Measurements from ENCODE around the gene B4GALT6. TPM values are rescaled to one million over a fixed set of nuclear protein-coding genes. Genes with fewer than 3 reads are reported as not detected.

Gene B4GALT6
- total and polyA plus RNA-seq, 2 donors: 3.2 to 7.5 TPM

DNA sequence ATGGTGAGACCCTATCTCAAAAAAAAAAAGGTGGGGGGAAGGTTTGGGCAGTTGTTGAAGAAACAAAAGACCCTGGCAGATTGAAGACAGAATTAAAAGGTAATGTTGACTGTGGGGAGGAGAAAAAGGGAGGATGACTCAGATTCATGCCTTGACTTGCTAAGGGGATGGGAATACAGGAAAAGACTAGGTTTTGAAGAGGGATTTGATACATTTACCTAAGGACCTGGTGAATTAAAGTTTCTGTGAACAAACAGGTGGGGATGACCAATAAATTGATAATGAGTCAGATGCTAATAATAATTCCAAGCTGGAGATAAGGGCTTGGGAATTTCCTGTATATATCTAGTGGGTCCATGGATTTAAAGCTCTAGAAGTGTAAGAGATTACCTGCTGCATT, 65.1 kb downstream of the B4GALT6 start:
- Histone ChIP-seq H3K27ac (ENCODE audit: low read depth) (no peak overlapping the region), H3K4me1 (ENCODE audit: insufficient read depth) (no peaks in the 10 kb centered on the region), H3K4me3 (ENCODE audit: low read depth, low read length) (no peak overlapping the region), H3K36me3 (ENCODE audit: insufficient read depth) (no peaks in the 10 kb centered on the region)
- DNase-seq (ENCODE audit: extremely low spot score): no peak

DNA sequence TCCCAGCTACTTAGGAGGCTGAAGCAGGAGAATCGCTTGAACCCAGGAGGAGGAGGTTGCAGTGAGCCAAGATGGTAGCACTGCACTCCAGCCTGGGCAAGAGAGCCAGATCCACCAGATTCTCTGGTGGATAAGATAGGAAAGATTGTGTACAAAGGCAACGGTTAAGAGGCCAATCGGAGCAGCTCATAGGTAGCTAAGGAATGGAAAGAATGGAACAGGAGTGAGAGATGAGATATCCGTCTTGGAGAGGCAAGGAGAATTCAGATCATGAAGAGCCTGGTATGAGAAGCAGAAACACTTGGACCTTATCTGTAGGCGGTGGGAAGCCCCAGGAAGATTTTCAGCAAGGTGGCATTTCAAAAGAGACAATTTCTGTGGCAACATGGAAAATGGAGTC, 65.6 kb downstream of the B4GALT6 start:
- WGBS: 92% methylated on average over 5 of the region's 5 CpGs
- Histone ChIP-seq H3K4me3 (ENCODE audit: low read depth, low read length) (no peak overlapping the region), H3K4me1 (ENCODE audit: insufficient read depth) (no peaks in the 10 kb centered on the region), H3K27ac (ENCODE audit: low read depth) (no peak overlapping the region), H3K36me3 (ENCODE audit: insufficient read depth) (no peaks in the 10 kb centered on the region)
- DNase-seq (ENCODE audit: extremely low spot score): no peak

DNA sequence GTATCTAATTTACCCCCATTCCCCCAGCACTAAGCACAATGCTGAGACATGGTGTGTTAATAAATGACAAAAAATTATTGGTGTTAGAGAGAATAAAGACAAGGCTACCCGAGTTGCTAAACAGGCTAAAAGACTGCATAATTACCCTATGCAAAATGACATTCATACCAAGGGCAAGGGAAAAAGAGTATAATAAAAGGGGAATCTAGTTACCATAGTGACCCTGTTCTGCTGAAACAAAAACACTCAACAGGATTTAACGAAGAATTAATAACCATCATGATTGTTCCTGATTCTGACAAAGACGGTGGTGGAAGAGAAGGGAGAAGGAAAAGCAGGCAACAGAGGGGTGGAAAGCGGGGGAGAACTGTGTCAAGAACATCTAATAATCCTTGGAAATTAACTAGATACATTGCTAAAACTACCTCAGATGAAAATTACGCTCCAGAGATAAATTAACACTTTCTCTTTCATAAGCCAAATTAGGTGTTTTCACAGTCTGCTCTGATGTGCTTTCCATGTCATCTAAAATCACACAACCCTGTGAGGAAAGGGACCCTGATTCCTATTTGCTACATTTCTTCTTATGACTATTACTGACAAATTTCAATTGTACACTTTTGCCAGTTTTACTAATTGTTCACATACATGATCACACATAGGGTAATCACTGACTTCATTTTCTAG, 67.2 kb downstream of the B4GALT6 start:
- WGBS: 59% methylated on average over 5 of the region's 5 CpGs
- no peak for DNase-seq (ENCODE audit: extremely low spot score)
- H3K4me1 ChIP-seq (ENCODE audit: insufficient read depth): no peaks in the 10 kb centered on the region
- no peak overlapping the region for H3K27ac ChIP-seq (ENCODE audit: low read depth)
- H3K36me3 ChIP-seq (ENCODE audit: insufficient read depth): no peaks in the 10 kb centered on the region
- no peak overlapping the region for H3K4me3 ChIP-seq (ENCODE audit: low read depth, low read length)

DNA sequence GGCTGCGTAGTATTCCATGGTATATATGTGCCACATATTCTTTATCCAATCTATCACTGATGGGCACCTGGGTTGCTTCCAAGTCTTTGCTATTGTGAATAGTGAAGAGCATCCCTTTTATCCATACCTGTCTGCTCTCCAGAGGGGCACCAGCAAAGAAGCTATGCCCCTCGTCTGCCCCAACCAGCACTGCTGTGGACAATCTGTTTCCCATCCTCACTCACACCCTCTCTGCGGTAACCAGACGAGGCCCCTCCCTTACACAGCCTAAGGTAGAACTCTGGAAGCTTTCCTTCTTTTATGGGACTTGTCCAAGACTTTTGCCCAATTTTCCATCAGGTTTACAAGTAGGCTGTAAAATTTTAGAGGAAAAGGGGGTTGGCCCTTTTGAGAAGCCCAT, 67.8 kb downstream of the B4GALT6 start:
- H3K4me1 ChIP-seq (ENCODE audit: insufficient read depth): no peaks in the 10 kb centered on the region
- no peaks in the 10 kb centered on the region for H3K36me3 ChIP-seq (ENCODE audit: insufficient read depth)
- no peak overlapping the region for H3K4me3 ChIP-seq (ENCODE audit: low read depth, low read length)
- no peak for DNase-seq (ENCODE audit: extremely low spot score)
- no peak overlapping the region for H3K27ac ChIP-seq (ENCODE audit: low read depth)
- WGBS: 79% methylated on average over 4 of the region's 4 CpGs

DNA sequence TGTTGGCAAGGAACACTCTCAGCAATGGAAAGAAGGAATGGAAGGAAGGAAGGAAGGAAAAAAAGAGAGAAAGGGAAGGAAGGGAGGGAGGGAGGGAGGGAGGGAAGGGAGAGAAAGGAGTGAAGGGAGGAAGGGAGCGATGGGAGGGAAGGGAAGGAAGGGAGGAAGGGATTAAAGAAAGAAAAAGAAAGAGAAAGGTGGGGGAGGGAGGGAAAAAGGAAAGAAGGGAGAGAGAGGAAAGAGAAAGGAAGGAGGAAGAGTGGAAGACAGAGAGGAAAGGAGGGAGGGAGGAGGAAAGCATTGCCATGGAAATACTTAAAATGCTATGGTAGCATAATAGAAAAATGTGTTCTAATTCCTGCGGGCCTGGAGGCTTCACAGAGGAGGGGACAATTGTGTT, 70.3 kb downstream of the B4GALT6 start:
- no peaks in the 10 kb centered on the region for H3K36me3 ChIP-seq (ENCODE audit: insufficient read depth)
- H3K4me1 ChIP-seq (ENCODE audit: insufficient read depth): no peaks in the 10 kb centered on the region
- no peak for DNase-seq (ENCODE audit: extremely low spot score)
- H3K4me3 ChIP-seq (ENCODE audit: low read depth, low read length): no peak overlapping the region
- WGBS: 74% methylated on average over 2 of the region's 2 CpGs
- no peak overlapping the region for H3K27ac ChIP-seq (ENCODE audit: low read depth)

DNA sequence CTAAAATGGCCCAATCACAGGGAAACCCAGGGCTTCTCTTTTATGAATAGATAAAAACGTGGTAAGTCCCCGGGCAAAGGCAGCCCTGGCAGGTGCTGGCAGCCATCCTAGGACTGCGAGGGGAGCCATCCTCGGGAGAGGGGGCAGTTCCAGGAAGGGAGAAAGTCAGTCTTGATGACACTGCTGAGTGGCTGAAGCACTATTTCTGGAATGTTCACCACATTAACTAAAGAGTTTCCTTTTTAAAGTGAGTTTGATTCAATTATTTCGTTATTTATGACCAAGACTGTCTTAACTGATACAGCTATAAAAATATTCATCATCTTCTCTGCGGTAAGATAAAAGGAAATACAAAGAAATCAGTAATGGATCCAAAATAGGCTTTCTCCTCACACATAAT, 72.3 kb downstream of the B4GALT6 start:
- Histone ChIP-seq H3K36me3 (ENCODE audit: insufficient read depth) (no peaks in the 10 kb centered on the region), H3K27ac (ENCODE audit: low read depth) (no peak overlapping the region), H3K4me1 (ENCODE audit: insufficient read depth) (no peaks in the 10 kb centered on the region), H3K4me3 (ENCODE audit: low read depth, low read length) (no peak overlapping the region)
- 60% methylated on average over 6 of the region's 6 CpGs for WGBS
- DNase-seq (ENCODE audit: extremely low spot score): no peak

DNA sequence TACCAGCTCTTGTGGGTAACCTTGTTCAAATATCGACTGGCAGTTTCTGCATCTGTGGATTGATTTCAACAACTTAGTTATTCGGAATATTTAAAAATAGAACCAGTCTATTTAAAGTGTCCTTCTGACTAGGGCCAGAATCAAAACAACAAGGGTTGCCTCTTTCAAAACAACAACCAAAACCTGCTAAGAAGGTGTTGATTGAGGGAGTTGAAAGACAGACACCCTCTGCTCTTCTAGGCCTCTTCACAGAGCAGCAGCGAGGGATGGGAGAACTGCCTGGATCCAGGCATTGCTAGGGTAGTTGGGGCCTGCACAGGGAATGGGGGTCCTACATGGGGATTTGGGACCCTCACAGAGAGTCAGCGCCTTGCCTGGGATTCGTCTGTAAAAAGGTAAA, 72.9 kb downstream of the B4GALT6 start:
- no peak overlapping the region for H3K27ac ChIP-seq (ENCODE audit: low read depth)
- no peaks in the 10 kb centered on the region for H3K36me3 ChIP-seq (ENCODE audit: insufficient read depth)
- no peaks in the 10 kb centered on the region for H3K4me1 ChIP-seq (ENCODE audit: insufficient read depth)
- H3K4me3 ChIP-seq (ENCODE audit: low read depth, low read length): no peak overlapping the region
- DNase-seq (ENCODE audit: extremely low spot score): no peak
- 90% methylated on average over 5 of the region's 5 CpGs for WGBS

DNA sequence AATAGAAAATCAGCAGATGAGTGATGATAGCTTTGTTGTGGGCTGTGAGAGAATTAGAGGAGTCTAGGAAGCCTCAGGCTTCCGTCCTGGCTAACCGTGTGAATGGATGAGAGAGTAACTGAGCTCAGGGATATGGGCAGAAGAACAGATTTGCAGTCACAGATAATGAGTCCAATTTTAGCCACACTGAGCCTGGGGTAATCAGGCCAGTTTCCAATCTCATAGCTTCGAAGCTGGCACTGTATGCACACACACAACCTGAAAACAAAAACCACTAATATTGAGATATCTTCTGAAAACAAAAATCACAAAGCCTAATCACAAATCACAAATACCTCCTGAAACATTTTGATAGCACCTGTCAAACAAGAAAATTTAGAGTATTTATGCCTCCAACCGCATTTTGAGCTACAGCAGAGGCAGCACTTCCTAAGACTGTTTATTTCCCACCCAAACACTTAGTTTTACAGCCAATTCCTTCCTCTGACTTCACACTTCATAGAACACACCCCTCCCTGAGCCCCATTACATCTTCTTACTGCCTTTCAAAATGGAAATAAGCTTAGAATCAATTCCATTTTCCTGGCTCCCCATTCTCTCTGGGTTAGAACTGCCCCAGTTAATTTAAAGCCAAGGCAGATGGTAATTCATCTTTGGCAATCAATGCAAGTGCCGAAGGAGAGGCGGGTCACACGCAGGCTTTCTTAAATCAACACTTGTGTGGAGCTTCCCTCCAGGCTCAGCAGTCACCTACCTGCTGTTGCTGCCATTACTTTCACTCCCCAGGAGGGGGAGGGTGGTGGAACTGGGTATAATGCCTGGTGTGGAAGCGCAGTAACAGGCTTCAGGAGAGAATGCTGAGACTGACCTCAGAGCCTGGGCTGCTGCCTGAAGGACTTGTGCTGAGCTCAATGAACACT, 73.8 kb downstream of the B4GALT6 start:
- no peak overlapping the region for H3K4me3 ChIP-seq (ENCODE audit: low read depth, low read length)
- H3K4me1 ChIP-seq (ENCODE audit: insufficient read depth): no peaks in the 10 kb centered on the region
- no peaks in the 10 kb centered on the region for H3K36me3 ChIP-seq (ENCODE audit: insufficient read depth)
- H3K27ac ChIP-seq (ENCODE audit: low read depth): no peak overlapping the region
- WGBS: 40% methylated on average over 8 of the region's 8 CpGs
- DNase-seq (ENCODE audit: extremely low spot score): no peak

DNA sequence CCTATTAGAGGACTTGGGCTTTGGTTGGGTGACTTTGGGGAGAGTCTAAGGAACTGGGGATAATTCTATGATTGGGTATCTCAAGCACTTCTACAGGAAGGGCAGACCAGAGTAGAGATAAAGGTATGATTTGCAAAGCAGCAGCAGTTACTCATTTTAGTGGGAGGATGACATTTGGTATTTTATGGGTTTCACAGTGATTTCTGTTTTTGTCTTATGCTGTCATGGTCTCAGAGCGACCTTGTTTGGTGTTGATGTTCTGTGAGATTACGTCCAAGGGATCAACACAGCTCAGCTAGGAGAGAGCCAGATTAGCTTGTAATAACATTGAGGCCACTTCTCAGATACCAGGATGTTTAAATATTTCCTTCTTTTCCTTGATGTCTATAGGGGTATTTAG, 74.5 kb downstream of the B4GALT6 start:
- Histone ChIP-seq H3K4me3 (ENCODE audit: low read depth, low read length) (no peak overlapping the region), H3K4me1 (ENCODE audit: insufficient read depth) (no peaks in the 10 kb centered on the region), H3K36me3 (ENCODE audit: insufficient read depth) (no peaks in the 10 kb centered on the region), H3K27ac (ENCODE audit: low read depth) (no peak overlapping the region)
- DNase-seq (ENCODE audit: extremely low spot score): no peak
- whole genome bisulfite sequencing: 36% methylated on average over 2 of the region's 2 CpGs

DNA sequence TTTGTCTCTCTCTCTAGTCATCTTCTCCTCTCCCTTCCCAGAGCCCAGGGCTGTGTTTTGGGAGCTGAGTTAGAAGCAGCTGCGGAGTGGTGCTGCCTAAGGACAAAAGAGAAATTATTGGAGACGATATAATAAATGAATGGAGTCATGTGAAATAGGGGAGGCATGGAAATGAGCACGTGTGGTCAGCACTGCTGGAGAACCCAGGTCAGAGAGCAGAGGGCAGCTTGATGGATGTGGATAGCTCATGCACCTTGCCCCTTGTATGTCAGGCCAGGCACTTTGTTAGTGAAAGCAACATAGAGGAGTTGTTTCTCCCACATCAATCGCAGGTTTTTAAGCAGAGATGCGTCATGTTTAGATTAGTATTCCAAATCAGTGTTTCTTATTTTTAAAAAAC, 77.0 kb downstream of the B4GALT6 start:
- Histone ChIP-seq H3K4me1 (ENCODE audit: insufficient read depth) (no peaks in the 10 kb centered on the region), H3K4me3 (ENCODE audit: low read depth, low read length) (no peak overlapping the region), H3K27ac (ENCODE audit: low read depth) (no peak overlapping the region), H3K36me3 (ENCODE audit: insufficient read depth) (no peaks in the 10 kb centered on the region)
- no peak for DNase-seq (ENCODE audit: extremely low spot score)
- WGBS: 82% methylated on average over 5 of the region's 5 CpGs

DNA sequence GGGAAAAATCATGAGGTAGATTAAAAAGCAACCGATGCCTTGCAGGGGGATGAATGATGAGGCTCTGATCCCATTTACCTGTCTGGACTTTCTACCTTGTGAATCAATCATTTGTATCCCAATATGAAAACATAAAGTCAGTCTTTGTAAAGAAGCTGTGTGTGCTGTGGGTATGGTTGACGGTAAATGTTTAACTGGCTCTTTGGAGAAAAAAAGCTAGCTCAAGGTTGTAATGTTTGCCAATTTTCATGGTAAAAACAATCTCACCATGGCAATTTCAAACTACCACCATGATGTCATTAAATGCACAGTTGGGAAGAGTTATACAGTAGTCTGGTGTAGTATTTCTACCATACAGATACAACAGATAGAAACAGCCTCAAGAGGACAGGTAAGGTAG, 78.1 kb downstream of the B4GALT6 start:
- Histone ChIP-seq H3K36me3 (ENCODE audit: insufficient read depth) (no peaks in the 10 kb centered on the region), H3K4me1 (ENCODE audit: insufficient read depth) (no peaks in the 10 kb centered on the region), H3K27ac (ENCODE audit: low read depth) (no peak overlapping the region), H3K4me3 (ENCODE audit: low read depth, low read length) (no peak overlapping the region)
- no peak for DNase-seq (ENCODE audit: extremely low spot score)
- WGBS: 90% methylated on average over 2 of the region's 2 CpGs

DNA sequence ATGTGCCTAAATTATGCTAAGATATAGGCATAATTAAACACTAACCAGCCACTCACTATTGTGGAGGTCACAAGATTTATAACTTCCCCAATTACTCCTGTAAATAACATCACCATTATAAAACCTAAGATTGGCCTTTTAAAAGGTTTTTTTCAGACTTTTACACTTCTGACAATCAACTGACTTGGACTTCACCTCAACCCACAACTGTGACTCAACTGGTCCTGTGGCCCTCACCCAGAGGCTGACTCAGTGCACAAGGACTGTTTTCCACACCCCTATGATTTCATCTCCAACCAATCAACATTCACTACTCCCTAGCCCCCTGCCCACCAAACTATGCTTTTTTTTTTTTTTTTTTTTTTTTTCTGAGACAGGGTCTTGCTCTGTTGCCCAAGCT, 81.1 kb downstream of the B4GALT6 start:
- no peak for DNase-seq (ENCODE audit: extremely low spot score)
- Histone ChIP-seq H3K27ac (ENCODE audit: low read depth) (no peak overlapping the region), H3K4me1 (ENCODE audit: insufficient read depth) (no peaks in the 10 kb centered on the region), H3K4me3 (ENCODE audit: low read depth, low read length) (no peak overlapping the region), H3K36me3 (ENCODE audit: insufficient read depth) (no peaks in the 10 kb centered on the region)

DNA sequence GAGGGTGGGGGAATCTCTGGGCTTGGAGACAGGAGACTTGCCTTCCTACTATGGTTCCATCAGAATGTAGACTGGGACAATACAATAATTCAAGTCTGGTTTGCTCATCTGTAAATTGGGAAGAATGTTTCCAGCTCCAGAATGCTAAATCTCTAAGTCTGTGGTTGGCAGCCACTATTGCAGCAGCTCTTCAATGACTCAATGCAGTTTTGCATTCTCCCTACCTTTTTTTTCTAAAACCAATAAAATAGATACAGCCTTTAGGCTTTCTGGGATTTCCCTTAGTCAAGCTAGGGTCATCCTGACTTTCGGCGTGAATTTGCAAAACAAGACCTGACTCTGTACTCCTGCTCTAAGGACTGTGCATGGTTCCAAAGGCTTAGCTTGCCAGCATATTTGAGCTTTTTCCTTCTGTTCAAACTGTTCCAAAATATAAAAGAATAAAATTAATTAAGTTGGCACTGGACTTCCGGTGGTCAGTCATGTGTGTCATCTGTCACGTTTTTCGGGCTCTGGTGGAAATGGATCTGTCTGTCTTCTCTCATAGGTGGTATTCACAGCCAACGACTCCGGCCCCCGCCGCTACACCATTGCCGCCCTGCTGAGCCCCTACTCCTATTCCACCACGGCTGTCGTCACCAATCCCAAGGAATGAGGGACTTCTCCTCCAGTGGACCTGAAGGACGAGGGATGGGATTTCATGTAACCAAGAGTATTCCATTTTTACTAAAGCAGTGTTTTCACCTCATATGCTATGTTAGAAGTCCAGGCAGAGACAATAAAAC, 86.2 kb downstream of the B4GALT6 start:
- no peak for DNase-seq (ENCODE audit: extremely low spot score)
- Histone ChIP-seq H3K36me3 (ENCODE audit: insufficient read depth) (no peaks in the 10 kb centered on the region), H3K27ac (ENCODE audit: low read depth) (no peak overlapping the region), H3K4me3 (ENCODE audit: low read depth, low read length) (no peak overlapping the region), H3K4me1 (ENCODE audit: insufficient read depth) (no peaks in the 10 kb centered on the region)
- WGBS: 93% methylated on average over 13 of the region's 13 CpGs
